ENCODE data around the gene CPAMD8. TPM values are rescaled to one million over a fixed set of nuclear protein-coding genes. Genes with fewer than 3 reads are reported as not detected.

The CPAMD8 gene
- total RNA-seq, 4 donors from 2014 or later = 2.8 to 18.3 (median 15.7) TPM

- Histone ChIP-seq H3K36me3 (no peaks in the 10 kb centered on the region), H3K9me3 (no peaks in the 10 kb centered on the region), H3K4me3 (no peak overlapping the region), H3K27me3 (no peaks in the 10 kb centered on the region), H3K27ac (no peak overlapping the region), H3K4me1 (no peaks in the 10 kb centered on the region)
- no peak for DNase-seq
- intact Hi-C loops (cut with DNase I; ENCODE audit: low total_unique reads) = no loop called here
- TF ChIP-seq POLR2A (IDR thresholded peaks at IDR 0.05) = no peak
- TF ChIP-seq, protein P1, sequence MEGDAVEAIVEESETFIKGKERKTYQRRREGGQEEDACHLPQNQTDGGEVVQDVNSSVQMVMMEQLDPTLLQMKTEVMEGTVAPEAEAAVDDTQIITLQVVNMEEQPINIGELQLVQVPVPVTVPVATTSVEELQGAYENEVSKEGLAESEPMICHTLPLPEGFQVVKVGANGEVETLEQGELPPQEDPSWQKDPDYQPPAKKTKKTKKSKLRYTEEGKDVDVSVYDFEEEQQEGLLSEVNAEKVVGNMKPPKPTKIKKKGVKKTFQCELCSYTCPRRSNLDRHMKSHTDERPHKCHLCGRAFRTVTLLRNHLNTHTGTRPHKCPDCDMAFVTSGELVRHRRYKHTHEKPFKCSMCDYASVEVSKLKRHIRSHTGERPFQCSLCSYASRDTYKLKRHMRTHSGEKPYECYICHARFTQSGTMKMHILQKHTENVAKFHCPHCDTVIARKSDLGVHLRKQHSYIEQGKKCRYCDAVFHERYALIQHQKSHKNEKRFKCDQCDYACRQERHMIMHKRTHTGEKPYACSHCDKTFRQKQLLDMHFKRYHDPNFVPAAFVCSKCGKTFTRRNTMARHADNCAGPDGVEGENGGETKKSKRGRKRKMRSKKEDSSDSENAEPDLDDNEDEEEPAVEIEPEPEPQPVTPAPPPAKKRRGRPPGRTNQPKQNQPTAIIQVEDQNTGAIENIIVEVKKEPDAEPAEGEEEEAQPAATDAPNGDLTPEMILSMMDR (IDR thresholded peaks at IDR 0.05) = no peak
Measured at GRCh38 chr19:16949496-16950023, 77.0 kb downstream of the CPAMD8 start.

GRCh38 chr19:16946951-16947940 lies 79.4 kb downstream of the CPAMD8 start:
- H3K36me3 ChIP-seq = no peaks in the 10 kb centered on the region
- H3K27ac ChIP-seq = no peak overlapping the region
- no peak for TF ChIP-seq POLR2A (IDR thresholded peaks at IDR 0.05)
- TF ChIP-seq, protein P1 (IDR thresholded peaks at IDR 0.05) = no peak
- no peaks in the 10 kb centered on the region for H3K27me3 ChIP-seq
- no peaks in the 10 kb centered on the region for H3K4me1 ChIP-seq
- H3K9me3 ChIP-seq = no peaks in the 10 kb centered on the region
- DNase-seq = no peak
- no peak overlapping the region for H3K4me3 ChIP-seq
- intact Hi-C loops (cut with DNase I; ENCODE audit: low total_unique reads) = no loop called here

DNA sequence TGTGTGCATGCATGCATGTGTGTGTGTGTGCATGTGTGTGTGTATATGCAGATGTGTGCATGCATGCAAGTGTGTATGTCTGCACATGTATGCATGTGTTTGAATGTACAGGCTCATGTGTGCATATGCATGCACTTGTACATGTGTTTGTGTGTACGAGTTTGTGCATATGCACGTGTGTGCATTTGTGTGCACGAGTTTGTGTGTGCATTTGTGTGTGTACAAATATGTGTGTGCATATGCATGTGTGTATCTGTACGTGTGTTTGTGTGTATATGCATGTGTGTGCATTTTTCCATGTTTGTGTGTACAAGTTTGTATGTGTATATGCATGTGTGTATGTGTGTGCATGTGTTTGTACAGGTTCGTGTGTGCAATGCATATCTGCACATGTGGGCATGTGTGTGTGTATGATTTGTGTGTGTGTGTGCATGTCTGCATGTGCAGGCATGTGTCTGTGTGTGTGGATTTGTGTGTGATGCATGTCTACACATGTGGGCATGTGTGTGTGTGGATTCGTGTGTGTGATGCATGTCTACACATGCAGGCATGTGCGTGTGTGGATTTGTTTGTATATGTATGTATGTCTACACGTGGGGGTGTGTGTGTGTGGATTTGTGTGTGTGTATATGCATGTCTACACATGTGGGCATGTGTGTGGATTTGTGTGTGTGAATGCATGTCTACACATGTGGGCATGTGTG lies 80.7 kb downstream of the CPAMD8 start:
- DNase-seq = no peak
- TF ChIP-seq POLR2A (IDR thresholded peaks at IDR 0.05) = no peak
- TF ChIP-seq, protein P1 (IDR thresholded peaks at IDR 0.05) = no peak
- intact Hi-C loops (cut with DNase I; ENCODE audit: low total_unique reads) = no loop called here
- H3K4me3 ChIP-seq = no peak overlapping the region
- H3K36me3 ChIP-seq = no peaks in the 10 kb centered on the region
- H3K4me1 ChIP-seq = no peaks in the 10 kb centered on the region
- H3K27me3 ChIP-seq = no peaks in the 10 kb centered on the region
- H3K27ac ChIP-seq = no peak overlapping the region
- H3K9me3 ChIP-seq = no peaks in the 10 kb centered on the region

GRCh38 chr19:16945364-16945714 lies 81.3 kb downstream of the CPAMD8 start:
- Histone ChIP-seq H3K4me3 (no peak overlapping the region), H3K4me1 (no peaks in the 10 kb centered on the region), H3K27me3 (no peaks in the 10 kb centered on the region), H3K9me3 (no peaks in the 10 kb centered on the region), H3K36me3 (no peaks in the 10 kb centered on the region), H3K27ac (no peak overlapping the region)
- TF ChIP-seq, protein P1 (IDR thresholded peaks at IDR 0.05) = no peak
- no peak for TF ChIP-seq POLR2A (IDR thresholded peaks at IDR 0.05)
- intact Hi-C loops (cut with DNase I; ENCODE audit: low total_unique reads) = no loop called here
- no peak for DNase-seq
